Tibial nerve (tissue), 4 donors: ENCODE results near the gene ZNF385D. TPM values are rescaled to one million over a fixed set of nuclear protein-coding genes. Genes with fewer than 3 reads are reported as not detected.

Experiments
- DNase-seq, 2 donors: peaks; one replicate each; pipeline ENCODE4 v3.0.0-alpha.2; 2019; ENCODE audit warnings: low spot score in 2 of 2
- H3K27ac ChIP-seq, 4 donors: fragments of 200-600 bp; sonication (generic) in 3 of 4; one replicate each; pipeline ENCODE4 v1.5.1; 2017 to 2019; ENCODE audit warnings: mild to moderate bottlenecking in 1 of 4
- H3K27me3 ChIP-seq, 2 donors: fragments of 200-600 bp; sonication (generic) in 1 of 2; one replicate each; pipeline versions ENCODE4 v1.5.1 to v1.6.0; 2017 to 2019
- H3K36me3 ChIP-seq, 3 donors: fragments of 200-600 bp; sonication (generic); one replicate each; pipeline ENCODE4 v1.5.1; 2018 to 2019
- H3K4me1 ChIP-seq, 4 donors: fragments of 200-600 bp; sonication (generic) in 3 of 4; one replicate each; pipeline ENCODE4 v1.5.1; 2017 to 2019
- H3K4me3 ChIP-seq, 4 donors: fragments of 200-600 bp; sonication (generic) in 3 of 4; one replicate each; pipeline ENCODE4 v1.5.1; 2017 to 2019; ENCODE audit warnings: mild to moderate bottlenecking in 1 of 4, moderate library complexity in 1 of 4
- H3K9me3 ChIP-seq, 4 donors: fragments of 200-600 bp; sonication (generic) in 3 of 4; one replicate each; pipeline ENCODE4 v1.5.1; 2017 to 2019
- EP300 ChIP-seq, 2 donors: sonication (generic); formaldehyde crosslinking; IDR thresholded peaks; one replicate each; pipeline ENCODE4 v1.6.1; 2017; ENCODE audit warnings: antibody characterized with exemption in 2 of 2, mild to moderate bottlenecking in 1 of 2
- POLR2A ChIP-seq, 2 donors: fragments of 450-650 bp; IDR thresholded peaks; one replicate each; pipeline ENCODE4 v1.6.1; 2017; ENCODE audit warnings: antibody characterized with exemption in 2 of 2, mild to moderate bottlenecking in 2 of 2, moderate library complexity in 2 of 2
- WGBS, 2 donors: methylation state at CpG; one replicate each; pipeline ENCODE4 v1.1.5; 2018; 5-methylcytosine and 5-hydroxymethylcytosine counted together
- total RNA-seq, 4 donors: library from RNA; depleted of rRNA; stranded (reverse); fragments of >200 nt; gene quantifications; one replicate each; pipeline ENCODE4 v1.1.0, GENCODE V29; 2016
- TF ChIP-seq, protein P1 (sequence below), 5 experiments: fragments of 200-600 bp in 3 of 5; fragments of 450-650 bp in 2 of 5; sonication (generic) in 3 of 5; IDR thresholded peaks; one replicate each; pipeline ENCODE4 v1.5.1; 2016 to 2019; ENCODE audit warnings: antibody characterized with exemption in 5 of 5, mild to moderate bottlenecking in 3 of 5, moderate library complexity in 2 of 5

Gene ZNF385D
- total RNA-seq, 4 donors from 2014 or later, result 2.7 to 9.0 (median 4.4) TPM

DNA sequence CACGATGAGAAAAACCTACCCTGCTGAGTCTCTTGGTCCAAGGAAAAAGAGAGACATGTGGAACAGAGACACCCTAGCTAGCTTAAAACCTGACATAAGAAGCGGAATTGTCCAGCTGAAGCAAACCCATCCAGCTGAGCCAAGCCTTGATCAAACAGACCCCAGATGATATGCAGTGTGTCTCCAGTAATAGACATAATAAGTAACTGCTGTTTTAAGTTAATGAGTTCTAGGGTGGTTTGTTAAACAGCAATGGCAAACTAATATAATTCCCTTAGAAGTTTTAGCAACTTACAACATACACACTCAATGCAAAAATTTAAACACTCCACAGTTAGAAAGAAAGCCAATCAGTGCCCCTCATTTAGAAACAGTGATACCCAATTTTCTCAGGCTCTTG, 26.8 kb upstream of the ZNF385D start:
- WGBS, 2 donors, result 99 to 100% methylated on average over 2 of the region's 2 CpGs
- H3K27ac ChIP-seq, result no peak overlapping the region

DNA sequence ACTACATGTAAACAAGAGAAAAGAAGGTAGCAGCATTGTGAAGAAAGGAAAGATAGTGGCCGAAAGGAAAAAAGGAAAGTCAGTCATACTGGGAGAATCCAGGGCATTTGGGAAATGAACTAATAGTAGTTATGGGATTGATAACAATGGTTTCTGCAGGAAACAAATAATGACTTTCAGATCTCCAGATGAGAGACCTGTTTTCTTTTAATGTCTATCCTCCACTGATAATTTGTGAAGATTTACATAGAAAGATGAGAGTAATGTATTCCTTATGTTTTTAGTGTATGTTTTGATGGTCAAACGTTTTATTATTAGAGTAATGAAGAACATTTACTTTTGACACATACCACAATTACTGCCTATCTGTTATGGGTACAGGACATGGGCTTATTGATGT, 15.0 kb upstream of the ZNF385D start:
- TF ChIP-seq POLR2A (IDR thresholded peaks at IDR 0.05) (no peak), EP300 (IDR thresholded peaks at IDR 0.05) (no peak)
- TF ChIP-seq, protein P1, sequence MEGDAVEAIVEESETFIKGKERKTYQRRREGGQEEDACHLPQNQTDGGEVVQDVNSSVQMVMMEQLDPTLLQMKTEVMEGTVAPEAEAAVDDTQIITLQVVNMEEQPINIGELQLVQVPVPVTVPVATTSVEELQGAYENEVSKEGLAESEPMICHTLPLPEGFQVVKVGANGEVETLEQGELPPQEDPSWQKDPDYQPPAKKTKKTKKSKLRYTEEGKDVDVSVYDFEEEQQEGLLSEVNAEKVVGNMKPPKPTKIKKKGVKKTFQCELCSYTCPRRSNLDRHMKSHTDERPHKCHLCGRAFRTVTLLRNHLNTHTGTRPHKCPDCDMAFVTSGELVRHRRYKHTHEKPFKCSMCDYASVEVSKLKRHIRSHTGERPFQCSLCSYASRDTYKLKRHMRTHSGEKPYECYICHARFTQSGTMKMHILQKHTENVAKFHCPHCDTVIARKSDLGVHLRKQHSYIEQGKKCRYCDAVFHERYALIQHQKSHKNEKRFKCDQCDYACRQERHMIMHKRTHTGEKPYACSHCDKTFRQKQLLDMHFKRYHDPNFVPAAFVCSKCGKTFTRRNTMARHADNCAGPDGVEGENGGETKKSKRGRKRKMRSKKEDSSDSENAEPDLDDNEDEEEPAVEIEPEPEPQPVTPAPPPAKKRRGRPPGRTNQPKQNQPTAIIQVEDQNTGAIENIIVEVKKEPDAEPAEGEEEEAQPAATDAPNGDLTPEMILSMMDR (IDR thresholded peaks at IDR 0.05), result no peak
- no peaks in the 10 kb centered on the region for H3K4me1 ChIP-seq
- H3K36me3 ChIP-seq, result no peaks in the 10 kb centered on the region
- no peaks in the 10 kb centered on the region for H3K27me3 ChIP-seq
- no peak overlapping the region for H3K27ac ChIP-seq
- DNase-seq, result no peak
- no peak overlapping the region for H3K4me3 ChIP-seq
- 64 to 65% methylated on average over 2 of the region's 2 CpGs for WGBS, 2 donors
- peaks cover 0 to 2% (median 0%) of the 10 kb centered on the region in 4 donors for H3K9me3 ChIP-seq

More for the DNA sequence above, 26.8 kb upstream of the ZNF385D start:
- no peaks in the 10 kb centered on the region for H3K27me3 ChIP-seq
- TF ChIP-seq EP300 (IDR thresholded peaks at IDR 0.05) (no peak), POLR2A (IDR thresholded peaks at IDR 0.05) (no peak)
- TF ChIP-seq, protein P1 (IDR thresholded peaks at IDR 0.05), result no peak
- DNase-seq, result no peak
- no peaks in the 10 kb centered on the region for H3K36me3 ChIP-seq
- H3K4me3 ChIP-seq, result no peak overlapping the region
- no peaks in the 10 kb centered on the region for H3K4me1 ChIP-seq
- H3K9me3 ChIP-seq, result no peaks in the 10 kb centered on the region

DNA sequence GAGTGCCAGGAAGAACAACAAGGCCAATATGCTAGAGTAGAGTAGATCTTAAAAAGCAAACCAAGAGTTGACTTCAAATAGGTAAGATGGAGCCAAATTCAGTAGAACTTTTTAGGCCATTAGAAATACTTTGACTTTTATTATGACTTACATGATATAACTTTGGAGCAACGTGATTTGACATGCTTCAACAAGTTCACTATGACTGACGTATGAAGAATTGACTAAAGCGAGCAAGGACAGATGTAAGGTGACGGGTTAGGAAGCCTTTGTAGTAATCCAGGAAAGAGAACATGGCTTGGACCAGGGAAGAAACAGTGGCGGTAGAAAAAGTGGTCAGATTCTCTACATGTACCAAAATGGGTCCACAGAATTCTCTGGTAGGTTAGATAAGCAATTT, 4.9 kb upstream of the ZNF385D start:
- Histone ChIP-seq H3K4me3 (no peak overlapping the region), H3K36me3 (no peaks in the 10 kb centered on the region), H3K4me1 (peaks cover 0 to 16% (median 0%) of the 10 kb centered on the region in 4 donors), H3K9me3 (no peaks in the 10 kb centered on the region), H3K27ac (no peak overlapping the region), H3K27me3 (no peaks in the 10 kb centered on the region)
- TF ChIP-seq EP300 (IDR thresholded peaks at IDR 0.05) (no peak), POLR2A (IDR thresholded peaks at IDR 0.05) (no peak)
- TF ChIP-seq, protein P1 (IDR thresholded peaks at IDR 0.05), result no peak
- 75 to 79% methylated on average over 5 of the region's 5 CpGs for WGBS, 2 donors
- no peak for DNase-seq

DNA sequence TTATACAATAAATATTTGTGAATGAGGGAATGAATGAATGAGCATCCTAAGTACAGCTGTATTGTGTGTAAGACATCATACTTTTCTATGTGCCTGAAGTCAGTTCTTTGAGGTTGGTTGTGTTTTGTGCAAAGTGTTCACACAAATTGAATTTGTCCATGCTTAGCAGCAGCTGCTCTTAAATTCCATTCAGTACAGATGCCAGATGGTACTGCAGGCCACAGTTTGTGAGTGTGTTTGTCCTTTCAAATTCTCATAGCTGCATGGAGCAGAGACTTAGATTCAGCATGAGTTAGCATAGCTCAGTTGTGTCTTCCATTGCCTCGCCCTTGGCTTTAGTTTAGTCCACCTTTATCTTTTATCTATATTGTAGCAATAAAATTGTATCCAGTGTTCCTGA, 3.8 kb upstream of the ZNF385D start:
- Histone ChIP-seq H3K4me3 (no peak overlapping the region), H3K27me3 (no peaks in the 10 kb centered on the region)

DNA sequence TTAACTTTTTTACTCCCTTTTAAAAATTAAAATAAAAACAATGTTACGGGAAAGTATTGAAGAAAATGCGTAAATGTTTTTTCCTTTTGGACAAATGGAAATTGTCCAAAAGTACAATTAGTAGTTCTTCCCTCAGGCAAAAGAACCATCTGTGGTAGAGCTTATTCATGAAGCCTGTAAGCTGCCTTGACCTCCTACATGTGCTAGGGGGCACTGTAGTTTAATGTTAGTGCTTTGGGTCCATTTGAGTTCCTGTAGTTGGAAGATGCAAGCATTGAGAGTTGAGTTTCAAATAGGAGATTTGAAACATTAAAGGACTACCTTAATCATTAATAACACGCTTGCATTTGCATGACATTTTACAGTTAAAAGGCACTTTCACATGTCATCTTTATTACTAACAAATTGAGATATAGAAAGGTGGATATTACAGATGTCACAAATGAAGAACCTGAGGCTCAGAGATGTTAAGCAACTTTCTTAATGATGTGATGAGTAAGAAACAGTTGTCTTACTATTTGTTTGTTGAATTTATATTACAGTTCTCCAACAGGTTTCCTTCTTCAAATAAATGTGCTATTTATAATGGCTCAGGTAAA, 1.8 kb upstream of the ZNF385D start:
- TF ChIP-seq EP300 (IDR thresholded peaks at IDR 0.05) (no peak), POLR2A (IDR thresholded peaks at IDR 0.05) (no peak)
- TF ChIP-seq, protein P1 (IDR thresholded peaks at IDR 0.05), result peak in 4 of 5 experiments; percentile 30 to 47 (median 42)
- Histone ChIP-seq H3K4me1 (peaks cover 0 to 29% (median 0%) of the 10 kb centered on the region in 4 donors), H3K4me3 (no peak overlapping the region), H3K36me3 (no peaks in the 10 kb centered on the region), H3K9me3 (no peaks in the 10 kb centered on the region), H3K27me3 (no peaks in the 10 kb centered on the region), H3K27ac (no peak overlapping the region)
- WGBS, 2 donors, result 28 to 30% methylated on average over 3 of the region's 3 CpGs
- DNase-seq, result no peak

More for the DNA sequence above, 3.8 kb upstream of the ZNF385D start:
- no peak for DNase-seq
- H3K27ac ChIP-seq, result no peak overlapping the region
- 97 to 100% methylated on average over 1 of the region's 1 CpG for WGBS, 2 donors
- TF ChIP-seq EP300 (IDR thresholded peaks at IDR 0.05) (no peak), POLR2A (IDR thresholded peaks at IDR 0.05) (no peak)
- TF ChIP-seq, protein P1 (IDR thresholded peaks at IDR 0.05), result no peak
- H3K4me1 ChIP-seq, result peaks cover 0 to 27% (median 0%) of the 10 kb centered on the region in 4 donors
- H3K9me3 ChIP-seq, result no peaks in the 10 kb centered on the region
- H3K36me3 ChIP-seq, result no peaks in the 10 kb centered on the region
